NCI-H69 (cell line): ENCODE data around the gene FKBP1C.
A peak's percentile ranks its signal among the peaks of the same experiment; 100 is the strongest.
"Not testable (repeated sequence)": the region's sequence is repeated elsewhere in the genome, so short reads cannot be mapped to it uniquely, and the experiment has no call there.

ENCODE experiments used
- DNase-seq: peaks from one replicate; lab custom pipeline; 2025; lab: John Stamatoyannopoulos, UW

FKBP1C gene

GRCh38 chr6:63211343-63211742 lies at the start of gene FKBP1C:
Gene FKBP1C, plus strand, starts transcription at chr6:63211469.
- not testable (repeated sequence) for DNase-seq

GRCh38 chr6:63164047-63164803 lies 47.0 kb upstream of the FKBP1C start:
- not testable (repeated sequence) for DNase-seq

GRCh38 chr6:63174173-63174572 lies 37.1 kb upstream of the FKBP1C start:
- DNase-seq = no peak

GRCh38 chr6:63176181-63176580 lies 35.1 kb upstream of the FKBP1C start:
- DNase-seq = no peak

GRCh38 chr6:63180367-63180766 lies 30.9 kb upstream of the FKBP1C start:
- no peak for DNase-seq

- DNase-seq = no peak
Measured at GRCh38 chr6:63186970-63187369, 24.3 kb upstream of the FKBP1C start.

- DNase-seq = no peak
Measured at GRCh38 chr6:63188828-63189227, 22.4 kb upstream of the FKBP1C start.

GRCh38 chr6:63193324-63193723 lies 17.9 kb upstream of the FKBP1C start:
- DNase-seq = no peak

GRCh38 chr6:63197741-63198140 lies 13.5 kb upstream of the FKBP1C start:
- DNase-seq = no peak

- DNase-seq = no peak
Measured at GRCh38 chr6:63213325-63213724, 2.1 kb downstream of the FKBP1C start.

- DNase-seq = no peak
Measured at GRCh38 chr6:63214816-63215215, 3.5 kb downstream of the FKBP1C start.

GRCh38 chr6:63224179-63224578 lies 12.9 kb downstream of the FKBP1C start:
- DNase-seq = no peak

GRCh38 chr6:63225987-63226386 lies 14.7 kb downstream of the FKBP1C start:
- not testable (repeated sequence) for DNase-seq

GRCh38 chr6:63227928-63228894 lies 16.9 kb downstream of the FKBP1C start:
- not testable (repeated sequence) for DNase-seq

- not testable (repeated sequence) for DNase-seq
Measured at GRCh38 chr6:63230027-63230426, 18.8 kb downstream of the FKBP1C start.

GRCh38 chr6:63230511-63230910 lies 19.2 kb downstream of the FKBP1C start:
- DNase-seq = not testable (repeated sequence)

GRCh38 chr6:63236398-63236817 lies 25.1 kb downstream of the FKBP1C start:
- no peak for DNase-seq

- DNase-seq = no peak
Measured at GRCh38 chr6:63245420-63245819, 34.2 kb downstream of the FKBP1C start.

- DNase-seq = peak; percentile 17
Measured at GRCh38 chr6:63245909-63246308, 34.6 kb downstream of the FKBP1C start.

GRCh38 chr6:63246581-63246980 lies 35.3 kb downstream of the FKBP1C start:
- DNase-seq = no peak

- no peak for DNase-seq
Measured at GRCh38 chr6:63249875-63250482, 38.7 kb downstream of the FKBP1C start.

- no peak for DNase-seq
Measured at GRCh38 chr6:63259153-63259552, 47.9 kb downstream of the FKBP1C start.
